Activated T-helper 1 cell treated with anti-CD3 and anti-CD28 coated beads, Interleukin-12 subunit alpha, Interleukin-12 subunit beta, Interleukin-2, Interleukin-4 antibody, amounts not matched to agents 30 ng/mL and 10 ng/mL and 1 ng/mL, durations not matched to agents 14 hours and 24 hours and 36 hours (primary cell): ENCODE measurements around the gene SPOCK1. TPM values are rescaled to one million over a fixed set of nuclear protein-coding genes. Genes with fewer than 3 reads are reported as not detected.

Experiments
- DNase-seq: peaks from one replicate; pipeline ENCODE4 v3.0.0; 2021; ENCODE audit warnings: low spot score
- H3K27ac Mint-ChIP-seq: one replicate; pipeline ENCODE4 v1.8.0; 2021; ENCODE audit warnings: mild to moderate bottlenecking, mixed read lengths
- H3K27me3 Mint-ChIP-seq: one replicate; pipeline ENCODE4 v1.8.0; 2022; ENCODE audit warnings: mild to moderate bottlenecking, moderate library complexity, mixed read lengths; ENCODE audit not compliant: insufficient read depth
- H3K36me3 Mint-ChIP-seq: one replicate; pipeline ENCODE4 v1.8.0; 2021; ENCODE audit warnings: low read depth, mixed read lengths
- H3K4me1 Mint-ChIP-seq: one replicate; pipeline ENCODE4 v1.8.0; 2021; ENCODE audit warnings: low read depth, mixed read lengths
- H3K4me3 Mint-ChIP-seq: one replicate; pipeline ENCODE4 v1.8.0; 2021; ENCODE audit warnings: mild to moderate bottlenecking, moderate library complexity, mixed read lengths
- H3K9me3 Mint-ChIP-seq: one replicate; pipeline ENCODE4 v1.8.0; 2021; ENCODE audit warnings: mixed read lengths
- intact Hi-C: fragments of 100-400 bp; cut with micrococcal nuclease; formaldehyde crosslinking; loops from one replicate; pipeline ENCODE4 v1.15.1; 2024
- total RNA-seq: library from RNA; stranded (reverse); gene quantifications from 2 replicates; pipeline ENCODE4 v1.2.3, GENCODE V29; 2022

SPOCK1 gene
- total RNA-seq, 1 donor from 2014 or later, result not detected

DNA sequence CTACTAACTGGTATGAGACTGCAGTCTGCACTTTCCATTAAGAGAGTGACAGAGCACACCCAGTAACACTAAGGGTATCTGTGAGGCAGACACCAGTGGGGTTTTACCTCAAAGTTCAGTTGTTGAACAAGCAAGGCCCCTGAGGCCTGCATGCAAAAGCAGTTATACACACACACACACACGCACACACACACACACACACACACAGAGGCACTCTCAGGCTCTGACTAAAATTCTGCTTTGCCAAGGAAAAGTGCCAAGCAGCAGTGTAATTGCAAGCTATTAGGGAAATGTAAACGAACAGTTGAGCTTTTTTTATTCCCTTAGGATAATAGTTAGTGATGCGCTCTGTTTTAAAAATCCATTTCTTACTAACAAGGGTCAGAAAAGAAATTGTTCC, 377.1 kb downstream of the SPOCK1 start:
- no peaks in the 10 kb centered on the region for H3K9me3 Mint-ChIP-seq
- DNase-seq, result no peak
- H3K36me3 Mint-ChIP-seq, result no peaks in the 10 kb centered on the region
- H3K4me3 Mint-ChIP-seq, result no peak overlapping the region
- intact Hi-C loops, result no loop called here
- H3K27me3 Mint-ChIP-seq, result no peaks in the 10 kb centered on the region
- no peak overlapping the region for H3K27ac Mint-ChIP-seq
- no peaks in the 10 kb centered on the region for H3K4me1 Mint-ChIP-seq

DNA sequence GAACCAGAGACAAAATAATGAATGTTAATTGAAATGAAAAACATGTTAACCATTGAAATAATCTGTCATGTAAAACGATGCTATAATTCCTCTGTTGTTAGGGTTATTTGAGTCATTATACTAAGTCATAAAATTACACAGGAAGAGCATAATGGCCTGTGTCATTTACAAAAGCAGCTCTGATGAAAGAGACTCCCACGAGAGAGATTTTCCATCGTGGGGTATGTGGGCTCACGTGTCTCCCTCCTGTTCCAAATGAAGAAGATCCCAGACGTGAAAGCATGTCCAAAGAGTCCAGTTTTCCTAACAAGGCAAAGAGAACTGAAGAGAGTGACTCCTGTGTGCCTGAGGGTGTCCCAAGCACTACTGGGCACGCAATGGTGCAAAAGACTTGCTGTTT, 379.8 kb downstream of the SPOCK1 start:
- H3K36me3 Mint-ChIP-seq, result no peaks in the 10 kb centered on the region

DNA sequence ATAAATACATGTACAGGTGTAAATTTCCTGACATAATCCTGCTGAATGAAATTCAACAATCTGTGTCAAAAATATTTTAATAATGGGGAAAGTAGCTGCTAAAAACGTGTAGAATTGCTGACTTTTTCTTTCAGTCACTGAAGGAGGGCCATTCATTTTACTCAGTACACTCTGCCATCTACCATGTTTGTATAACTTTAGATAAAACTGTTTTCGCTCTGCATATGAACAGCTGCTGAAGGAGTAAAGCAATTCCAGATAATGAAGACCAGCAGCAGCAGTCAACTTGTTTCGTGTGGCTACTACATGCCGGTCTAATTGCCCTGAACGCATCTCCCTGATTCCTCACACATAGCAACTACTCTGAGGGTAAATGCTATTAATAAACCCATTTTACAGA, 380.5 kb downstream of the SPOCK1 start:
- Mint-ChIP-seq H3K9me3 (no peaks in the 10 kb centered on the region), H3K4me3 (no peak overlapping the region), H3K27ac (no peak overlapping the region), H3K4me1 (no peaks in the 10 kb centered on the region), H3K27me3 (peaks cover 3% of the 10 kb centered on the region), H3K36me3 (no peaks in the 10 kb centered on the region)
- no peak for DNase-seq
- intact Hi-C loops, result no loop called here

More for the DNA sequence above, 379.8 kb downstream of the SPOCK1 start:
- intact Hi-C loops, result no loop called here
- peaks cover 3% of the 10 kb centered on the region for H3K27me3 Mint-ChIP-seq
- no peak for DNase-seq
- no peaks in the 10 kb centered on the region for H3K9me3 Mint-ChIP-seq
- no peak overlapping the region for H3K27ac Mint-ChIP-seq
- H3K4me1 Mint-ChIP-seq, result no peaks in the 10 kb centered on the region
- no peak overlapping the region for H3K4me3 Mint-ChIP-seq

DNA sequence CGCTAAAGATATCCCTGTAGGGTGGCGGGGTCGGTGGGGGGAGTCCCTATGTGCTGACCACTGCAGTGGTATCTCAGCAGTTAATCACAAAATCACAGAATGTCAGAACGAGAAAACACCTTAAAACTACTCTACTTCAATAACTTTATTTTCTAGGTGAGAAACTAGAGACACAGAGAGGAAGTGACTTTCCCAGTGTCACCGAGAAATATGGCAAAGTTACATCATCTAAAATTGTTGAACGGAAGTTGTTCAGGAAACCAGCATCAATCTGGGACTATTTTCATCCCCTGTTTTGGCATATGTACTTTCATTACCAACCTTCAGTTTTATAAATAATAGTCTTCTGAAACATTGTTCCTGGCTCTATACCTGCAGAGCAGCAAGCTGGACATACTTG, 384.0 kb downstream of the SPOCK1 start:
- intact Hi-C loops, result no loop called here
- Mint-ChIP-seq H3K4me3 (no peak overlapping the region), H3K4me1 (no peaks in the 10 kb centered on the region), H3K9me3 (no peaks in the 10 kb centered on the region), H3K27ac (no peak overlapping the region), H3K27me3 (peaks cover 3% of the 10 kb centered on the region), H3K36me3 (no peaks in the 10 kb centered on the region)
- DNase-seq, result no peak

GRCh38 chr5:137114529-137114928, 384.6 kb downstream of the SPOCK1 start:
- H3K27ac Mint-ChIP-seq, result no peak overlapping the region
- no peaks in the 10 kb centered on the region for H3K9me3 Mint-ChIP-seq
- intact Hi-C loops, result no loop called here
- H3K36me3 Mint-ChIP-seq, result no peaks in the 10 kb centered on the region
- H3K4me3 Mint-ChIP-seq, result no peak overlapping the region
- H3K4me1 Mint-ChIP-seq, result no peaks in the 10 kb centered on the region
- peaks cover 3% of the 10 kb centered on the region for H3K27me3 Mint-ChIP-seq
- DNase-seq, result no peak

GRCh38 chr5:137113939-137114338, 385.2 kb downstream of the SPOCK1 start:
- intact Hi-C loops, result no loop called here
- no peak for DNase-seq
- H3K27ac Mint-ChIP-seq, result no peak overlapping the region
- no peaks in the 10 kb centered on the region for H3K9me3 Mint-ChIP-seq
- no peak overlapping the region for H3K4me3 Mint-ChIP-seq
- no peaks in the 10 kb centered on the region for H3K36me3 Mint-ChIP-seq
- no peaks in the 10 kb centered on the region for H3K4me1 Mint-ChIP-seq
- peaks cover 3% of the 10 kb centered on the region for H3K27me3 Mint-ChIP-seq

DNA sequence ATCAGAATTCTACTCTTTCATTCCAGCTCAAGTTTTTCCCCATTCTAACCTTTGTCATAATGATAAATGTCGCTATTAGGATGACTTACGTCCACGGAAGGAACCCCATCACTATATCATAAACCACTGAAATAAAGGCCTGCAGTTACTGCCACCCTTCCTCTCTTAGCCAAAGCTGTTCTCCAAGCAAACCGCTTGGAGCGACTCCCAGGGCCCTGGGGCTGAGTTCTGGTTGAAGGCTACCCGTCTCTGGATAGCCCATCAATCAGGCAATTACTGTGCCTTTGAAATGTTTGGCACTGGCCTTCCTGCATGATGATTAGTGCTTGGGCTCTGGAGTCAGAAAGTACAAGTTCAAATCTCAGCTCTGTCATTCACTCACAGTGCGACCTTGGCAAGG, 386.0 kb downstream of the SPOCK1 start:
- peaks cover 3% of the 10 kb centered on the region for H3K27me3 Mint-ChIP-seq
- H3K4me3 Mint-ChIP-seq, result no peak overlapping the region
- H3K9me3 Mint-ChIP-seq, result no peaks in the 10 kb centered on the region

GRCh38 chr5:137105351-137106035, 393.6 kb downstream of the SPOCK1 start:
- no peaks in the 10 kb centered on the region for H3K9me3 Mint-ChIP-seq
- no peak overlapping the region for H3K27ac Mint-ChIP-seq

More for the DNA sequence above, 386.0 kb downstream of the SPOCK1 start:
- intact Hi-C loops, result no loop called here
- Mint-ChIP-seq H3K4me1 (no peaks in the 10 kb centered on the region), H3K36me3 (no peaks in the 10 kb centered on the region), H3K27ac (no peak overlapping the region)
- no peak for DNase-seq

DNA sequence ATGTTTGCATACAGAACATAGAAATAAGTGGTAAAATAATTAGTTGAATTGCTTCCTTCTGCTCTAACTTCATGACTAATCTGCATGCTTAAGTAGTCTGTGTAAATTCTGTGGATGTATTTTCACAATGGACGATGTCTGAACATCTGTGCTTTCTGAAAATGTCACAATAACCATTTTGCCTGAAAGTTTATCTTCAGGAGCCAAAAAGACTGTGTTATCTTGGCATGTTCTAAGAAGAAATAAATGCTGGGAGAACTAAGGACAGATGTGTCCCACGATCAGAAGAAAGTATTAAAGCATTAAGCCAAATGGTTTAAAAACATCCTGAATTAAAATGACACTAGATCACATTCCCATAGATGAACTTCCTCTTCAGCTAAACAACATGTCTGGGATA, 397.6 kb downstream of the SPOCK1 start:
- no peak overlapping the region for H3K4me3 Mint-ChIP-seq
- no peaks in the 10 kb centered on the region for H3K4me1 Mint-ChIP-seq
- H3K27me3 Mint-ChIP-seq, result no peaks in the 10 kb centered on the region
- no peaks in the 10 kb centered on the region for H3K9me3 Mint-ChIP-seq
- no peak for DNase-seq
- no peak overlapping the region for H3K27ac Mint-ChIP-seq
- no peaks in the 10 kb centered on the region for H3K36me3 Mint-ChIP-seq
- intact Hi-C loops, result no loop called here

More at GRCh38 chr5:137105351-137106035, 393.6 kb downstream of the SPOCK1 start:
- Mint-ChIP-seq H3K4me1 (no peaks in the 10 kb centered on the region), H3K27me3 (no peaks in the 10 kb centered on the region), H3K36me3 (no peaks in the 10 kb centered on the region), H3K4me3 (no peak overlapping the region)
- no peak for DNase-seq
- intact Hi-C loops, result no loop called here

- Mint-ChIP-seq H3K9me3 (no peaks in the 10 kb centered on the region), H3K4me1 (no peaks in the 10 kb centered on the region), H3K4me3 (no peak overlapping the region), H3K36me3 (no peaks in the 10 kb centered on the region), H3K27ac (no peak overlapping the region), H3K27me3 (no peaks in the 10 kb centered on the region)
- DNase-seq, result no peak
- intact Hi-C loops, result no loop called here
Observed at GRCh38 chr5:137099651-137100050, 399.5 kb downstream of the SPOCK1 start.

DNA sequence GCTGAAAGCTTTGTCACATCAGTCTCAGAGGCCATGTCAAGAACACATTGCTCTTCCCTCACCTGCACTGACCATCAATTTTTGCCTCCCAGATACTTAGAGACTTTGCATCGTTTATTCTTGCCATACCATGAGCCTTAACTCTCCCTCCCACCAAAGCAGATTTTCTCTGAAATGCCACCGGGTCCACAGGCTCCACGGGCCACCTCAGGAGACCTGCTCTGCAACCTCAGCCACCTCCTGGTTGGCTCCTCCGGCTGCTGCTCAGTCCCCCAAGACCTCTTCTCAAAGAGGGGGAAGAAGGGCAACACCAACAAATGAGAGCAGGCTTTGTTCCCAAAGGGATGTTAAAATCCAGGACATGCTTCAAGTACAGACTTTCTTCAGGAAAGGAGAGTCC, 400.5 kb downstream of the SPOCK1 start:
- no peaks in the 10 kb centered on the region for H3K4me1 Mint-ChIP-seq
- no peaks in the 10 kb centered on the region for H3K36me3 Mint-ChIP-seq
- intact Hi-C loops, result no loop called here
- H3K9me3 Mint-ChIP-seq, result no peaks in the 10 kb centered on the region
- no peak overlapping the region for H3K27ac Mint-ChIP-seq
- no peak for DNase-seq
- H3K27me3 Mint-ChIP-seq, result no peaks in the 10 kb centered on the region
- H3K4me3 Mint-ChIP-seq, result no peak overlapping the region

- H3K27me3 Mint-ChIP-seq, result no peaks in the 10 kb centered on the region
- no peak for DNase-seq
- H3K4me3 Mint-ChIP-seq, result no peak overlapping the region
- no peaks in the 10 kb centered on the region for H3K4me1 Mint-ChIP-seq
- no peaks in the 10 kb centered on the region for H3K36me3 Mint-ChIP-seq
- no peak overlapping the region for H3K27ac Mint-ChIP-seq
- intact Hi-C loops, result no loop called here
- no peaks in the 10 kb centered on the region for H3K9me3 Mint-ChIP-seq
Observed at GRCh38 chr5:137098238-137098637, 400.9 kb downstream of the SPOCK1 start.

GRCh38 chr5:137097203-137097602, 401.9 kb downstream of the SPOCK1 start:
- H3K4me1 Mint-ChIP-seq, result no peaks in the 10 kb centered on the region
- no peak for DNase-seq
- intact Hi-C loops, result no loop called here
- no peaks in the 10 kb centered on the region for H3K27me3 Mint-ChIP-seq
- H3K9me3 Mint-ChIP-seq, result no peaks in the 10 kb centered on the region
- H3K36me3 Mint-ChIP-seq, result no peaks in the 10 kb centered on the region
- no peak overlapping the region for H3K4me3 Mint-ChIP-seq
- H3K27ac Mint-ChIP-seq, result no peak overlapping the region
